Stimulated activated CD4-positive, alpha-beta T cell treated with anti-CD3 and anti-CD28 coated beads, TNF-alpha, amount 100 ng/mL, for 24 hours (primary cell): Measurements from ENCODE around the gene IL17F.

Experiments
- DNase-seq, 3 experiments: peaks; one replicate each; pipeline ENCODE4 v3.0.0-alpha.2; 2020; ENCODE audit warnings: low read depth in 3 of 3

IL17F gene

DNA sequence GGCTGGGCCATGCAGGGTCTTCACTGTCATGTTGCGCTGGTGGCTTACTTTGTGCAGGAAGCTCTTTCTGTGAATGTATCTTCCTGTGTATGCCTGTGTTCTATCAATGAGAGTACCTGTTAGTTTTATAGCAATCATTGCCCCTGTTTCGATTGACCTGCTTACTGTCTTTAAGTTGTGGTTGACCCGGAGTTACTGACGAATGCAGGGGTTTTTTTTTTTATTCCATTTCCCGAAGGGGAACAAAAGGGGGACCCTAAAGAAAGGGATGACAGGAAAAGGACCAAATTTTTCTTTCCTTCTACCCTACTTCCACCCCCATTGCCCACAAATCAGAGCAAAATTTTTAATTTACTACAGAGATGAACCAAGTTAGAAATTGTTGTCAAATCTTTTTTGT is at the start of gene IL17F:
Gene IL17F, minus strand, starts transcription at position 101 of the 400 bp plus-strand sequence. Its CDS starts 71 bp downstream, at position 30.
- no peak for DNase-seq

DNA sequence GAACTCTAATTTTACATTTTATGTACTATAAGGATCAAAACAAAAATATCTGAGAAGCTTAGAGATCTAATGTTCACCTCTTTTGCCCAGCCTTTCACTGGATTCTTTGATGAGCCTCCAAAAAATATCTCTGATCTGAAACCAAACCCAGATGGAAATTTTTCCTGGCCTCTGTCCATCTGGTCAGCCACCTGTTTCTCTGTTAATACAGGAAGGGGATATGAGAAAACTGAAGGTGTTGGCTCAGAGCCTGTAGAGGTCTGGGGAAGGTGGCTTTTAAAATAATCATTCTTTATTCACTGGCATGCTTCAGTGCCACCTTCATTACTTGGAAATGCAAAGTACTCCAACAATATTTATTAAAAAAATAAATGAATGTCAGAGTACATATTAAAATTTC is 48.8 kb upstream of the IL17F start:
- DNase-seq: no peak

DNA sequence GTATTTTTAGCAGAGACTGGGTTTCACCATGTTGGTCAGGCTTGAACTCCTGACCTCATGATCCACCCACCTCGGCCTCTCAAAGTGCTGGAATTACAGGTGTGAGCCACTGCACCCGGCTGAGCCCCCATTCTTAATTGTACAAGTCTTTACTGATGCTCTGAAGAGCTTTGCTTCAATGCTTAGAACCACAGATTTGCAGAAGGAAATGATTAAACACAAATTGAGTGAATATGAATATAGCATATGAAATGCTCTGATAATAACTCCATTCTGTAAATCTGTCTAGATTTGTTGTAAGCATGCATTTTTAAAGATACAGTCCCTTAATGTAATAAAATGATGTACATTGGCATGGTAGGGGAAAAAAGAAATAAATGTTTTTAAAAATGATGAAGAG is 44.5 kb upstream of the IL17F start:
- no peak for DNase-seq

DNA sequence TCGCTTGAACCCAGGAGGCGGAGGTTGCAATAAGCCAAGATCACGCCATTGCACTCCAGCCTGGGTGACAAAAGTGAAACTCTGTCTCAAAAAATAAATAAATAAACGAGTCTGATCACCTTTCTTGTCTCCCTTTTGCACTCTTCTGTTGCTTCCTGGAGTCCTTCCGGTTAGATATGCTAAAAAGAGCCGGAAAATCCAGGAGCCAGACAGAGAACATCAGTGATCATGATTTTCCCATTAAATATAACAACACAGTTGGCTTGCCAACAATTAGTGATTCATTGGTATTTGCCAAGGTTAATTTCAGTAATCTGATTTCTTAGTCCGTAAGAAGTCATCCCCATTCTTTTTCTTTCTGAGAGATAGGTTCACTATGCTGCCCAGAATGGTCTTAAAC is 43.9 kb upstream of the IL17F start:
- DNase-seq: no peak

DNA sequence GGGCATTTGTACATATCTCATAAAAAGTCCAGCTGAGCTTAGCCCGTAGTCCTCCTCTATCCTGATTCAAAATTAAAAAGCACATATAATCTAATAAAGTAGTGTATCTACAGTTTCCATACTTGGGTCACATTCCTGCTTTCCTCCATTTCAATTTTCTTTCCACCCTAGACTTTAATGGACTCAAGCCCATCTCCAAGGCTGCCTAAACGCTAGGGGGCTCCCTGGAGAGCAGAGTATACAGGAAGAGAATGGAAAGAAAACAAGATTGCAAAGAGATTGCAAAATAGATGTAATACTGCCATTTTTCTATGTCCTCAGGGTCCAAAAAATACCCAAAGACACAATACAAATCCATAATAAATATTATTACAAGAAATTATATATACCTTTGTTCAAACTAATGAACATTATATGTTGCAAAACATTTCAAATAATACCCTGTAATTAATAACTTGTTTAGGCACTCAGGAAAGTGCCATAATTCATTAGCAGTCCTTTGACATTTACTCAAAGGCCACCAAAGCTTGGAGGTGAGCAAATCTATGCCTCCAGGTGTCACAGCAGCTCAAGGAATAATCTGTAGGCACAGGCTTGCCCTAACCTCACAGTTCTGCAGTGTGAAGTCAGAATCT is 42.6 kb upstream of the IL17F start:
- peak; percentile 30 to 59 (median 53) for DNase-seq

DNA sequence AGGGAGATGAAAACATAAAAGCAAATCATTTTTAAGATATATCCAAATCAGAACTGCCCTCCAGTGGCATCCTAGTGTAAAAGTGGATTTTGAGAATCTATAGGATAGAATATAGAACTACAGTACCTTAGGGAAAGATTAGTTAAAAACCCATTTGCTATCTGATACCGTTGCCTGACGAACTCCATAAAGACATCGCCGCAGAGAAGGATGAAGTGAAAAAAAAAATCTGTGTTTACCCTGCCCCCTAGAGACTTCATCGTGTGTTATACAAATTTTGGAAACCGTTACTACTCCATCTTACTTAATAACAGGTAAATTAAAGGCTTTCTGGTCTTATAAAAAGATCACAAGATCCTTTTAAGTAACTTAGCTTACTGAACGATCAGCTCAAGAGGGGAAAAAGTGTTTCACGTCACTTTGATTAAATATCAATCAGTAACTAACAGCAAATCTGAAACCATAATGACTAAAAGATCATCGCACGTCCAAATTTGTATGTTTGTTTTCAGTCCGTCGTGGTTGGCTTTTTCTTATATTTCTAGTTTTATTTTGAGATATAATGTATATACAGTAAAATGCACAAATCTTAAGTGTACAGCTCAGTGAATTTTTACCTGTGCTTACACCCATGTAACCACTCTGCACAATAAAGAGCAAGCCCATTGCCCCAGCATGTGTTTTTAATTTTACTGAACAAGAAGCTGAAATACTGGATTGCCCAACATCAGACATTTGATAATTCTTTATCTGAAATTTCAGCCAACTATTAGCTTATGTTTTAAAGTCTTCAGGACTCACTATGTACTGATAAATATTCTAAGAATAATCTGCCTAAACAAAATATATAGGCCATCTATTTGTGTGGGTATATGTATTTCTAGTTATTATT is 41.1 kb upstream of the IL17F start:
- DNase-seq: no peak

DNA sequence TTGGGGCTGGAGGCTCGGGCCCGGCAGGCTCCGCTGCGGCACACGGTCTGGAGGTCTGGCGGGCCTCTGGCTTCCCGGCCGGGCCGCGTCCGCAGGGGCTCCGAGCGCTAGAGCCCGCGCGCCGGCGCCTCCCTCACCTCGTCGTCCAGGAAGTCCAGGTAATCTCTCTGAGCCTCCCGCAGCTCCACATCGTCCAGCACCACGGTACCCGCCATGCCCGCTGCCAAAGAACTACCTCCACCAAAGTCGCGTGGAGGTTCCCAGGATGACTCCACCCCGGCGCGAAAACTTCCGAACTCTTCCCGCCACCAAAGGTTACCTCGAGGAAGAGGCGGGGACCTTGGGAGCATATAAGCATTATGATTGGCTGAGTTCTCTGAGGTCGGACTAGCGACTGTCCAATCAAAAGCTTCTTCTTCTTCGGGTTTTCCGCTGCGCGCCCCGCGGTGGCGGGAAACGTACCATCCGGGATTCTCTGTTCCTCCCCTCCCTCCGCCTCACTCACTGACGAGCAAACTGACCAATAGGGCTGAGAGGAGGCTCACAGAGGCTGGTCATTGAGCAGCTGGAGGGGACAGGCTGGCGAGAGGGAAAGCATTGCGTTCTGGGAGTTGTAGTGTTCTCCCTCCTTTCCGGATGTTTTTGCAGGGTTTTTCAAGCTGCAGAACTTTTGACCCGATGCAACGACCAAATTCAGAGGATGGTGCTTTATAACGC is 40.3 kb upstream of the IL17F start, which contains the start of gene MCM3:
Gene MCM3, minus strand, starts transcription at position 283 of the 717 bp plus-strand sequence. Its CDS starts 68 bp downstream, at position 215.
- peak; percentile 89 to 94 (median 93) for DNase-seq

DNA sequence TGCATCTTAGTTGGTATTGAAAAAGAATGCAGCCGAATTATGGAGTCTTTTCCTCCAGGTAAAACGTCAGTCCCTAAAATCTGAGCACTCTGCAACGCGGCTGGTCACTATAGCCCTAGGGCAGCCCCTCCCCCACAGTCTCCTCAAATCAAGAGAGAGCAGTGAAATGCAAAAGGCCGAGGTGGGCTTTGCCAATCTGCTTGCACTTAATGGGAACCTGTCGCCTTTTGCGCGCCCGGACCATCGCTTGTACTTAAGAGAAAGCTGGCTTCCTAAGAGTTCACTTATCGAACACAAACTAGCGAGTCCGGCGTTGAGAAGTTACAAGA is 39.8 kb upstream of the IL17F start:
- DNase-seq: peak in 2 of 3 experiments; percentile 32 to 62

DNA sequence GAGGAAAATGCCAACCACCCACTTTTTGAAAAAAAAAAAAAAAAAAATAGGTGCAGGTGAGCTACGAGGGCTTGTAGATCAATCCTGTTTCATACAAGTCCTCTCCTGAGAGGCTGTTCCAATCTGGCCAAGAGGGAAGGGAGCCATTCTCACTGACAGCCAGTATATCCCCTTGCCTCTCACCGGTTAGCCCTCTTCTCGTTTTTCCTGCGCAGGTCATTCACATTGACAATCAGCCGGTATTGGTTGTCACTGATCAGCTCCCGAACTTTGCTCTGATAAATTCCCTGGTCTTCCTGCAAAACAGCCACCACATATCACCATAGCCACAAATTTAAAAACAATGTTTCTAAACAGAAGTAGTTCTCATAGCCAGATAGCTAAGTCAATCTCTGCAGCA is 38.8 kb upstream of the IL17F start:
- DNase-seq: no peak

DNA sequence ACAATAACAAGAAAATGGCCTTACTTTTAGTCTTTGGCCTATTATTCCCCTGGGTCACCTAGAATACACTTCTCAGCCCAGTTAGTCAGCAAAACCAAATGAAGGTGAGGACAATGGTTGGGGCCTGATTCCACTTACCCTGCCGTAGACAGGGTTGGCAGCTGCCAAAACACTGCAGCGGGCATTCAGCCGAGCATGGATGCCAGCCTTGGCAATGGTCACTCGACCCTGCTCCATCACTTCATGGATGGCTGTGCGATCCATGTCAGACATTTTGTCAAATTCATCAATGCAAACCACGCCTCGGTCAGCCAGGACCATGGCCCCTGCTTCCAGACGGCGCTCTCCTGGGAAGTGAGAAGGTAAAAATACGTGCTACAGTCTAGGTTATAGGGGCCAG is 31.8 kb upstream of the IL17F start:
- no peak for DNase-seq

DNA sequence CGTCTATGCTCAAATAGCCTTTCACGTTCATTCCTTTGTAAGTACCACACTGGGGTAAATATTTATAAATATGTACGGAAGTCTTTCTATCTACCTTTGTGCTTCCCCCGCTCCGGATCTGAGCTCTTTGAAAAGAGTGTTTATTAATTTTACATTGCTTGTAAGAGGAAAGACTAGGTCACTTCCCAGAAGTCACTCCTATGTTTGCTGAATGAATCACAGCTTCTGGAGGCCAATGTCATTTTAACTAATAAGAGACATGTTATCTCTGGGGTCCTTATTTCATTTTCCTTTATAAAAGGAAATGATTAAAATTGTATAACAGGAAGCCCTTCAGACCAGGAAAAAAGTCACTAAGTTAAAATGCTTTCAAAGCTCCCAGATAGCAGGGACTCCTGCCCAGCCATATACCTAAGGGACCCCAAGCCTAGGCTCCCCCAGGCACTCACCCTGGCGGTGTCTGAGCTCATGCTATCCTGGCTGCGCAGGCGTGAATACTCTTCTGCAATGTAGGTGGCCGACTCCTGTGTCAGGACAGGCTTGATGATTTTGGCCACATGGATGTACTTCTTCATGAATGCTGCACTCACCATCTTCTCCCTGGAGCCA is 27.7 kb upstream of the IL17F start:
- DNase-seq: no peak

DNA sequence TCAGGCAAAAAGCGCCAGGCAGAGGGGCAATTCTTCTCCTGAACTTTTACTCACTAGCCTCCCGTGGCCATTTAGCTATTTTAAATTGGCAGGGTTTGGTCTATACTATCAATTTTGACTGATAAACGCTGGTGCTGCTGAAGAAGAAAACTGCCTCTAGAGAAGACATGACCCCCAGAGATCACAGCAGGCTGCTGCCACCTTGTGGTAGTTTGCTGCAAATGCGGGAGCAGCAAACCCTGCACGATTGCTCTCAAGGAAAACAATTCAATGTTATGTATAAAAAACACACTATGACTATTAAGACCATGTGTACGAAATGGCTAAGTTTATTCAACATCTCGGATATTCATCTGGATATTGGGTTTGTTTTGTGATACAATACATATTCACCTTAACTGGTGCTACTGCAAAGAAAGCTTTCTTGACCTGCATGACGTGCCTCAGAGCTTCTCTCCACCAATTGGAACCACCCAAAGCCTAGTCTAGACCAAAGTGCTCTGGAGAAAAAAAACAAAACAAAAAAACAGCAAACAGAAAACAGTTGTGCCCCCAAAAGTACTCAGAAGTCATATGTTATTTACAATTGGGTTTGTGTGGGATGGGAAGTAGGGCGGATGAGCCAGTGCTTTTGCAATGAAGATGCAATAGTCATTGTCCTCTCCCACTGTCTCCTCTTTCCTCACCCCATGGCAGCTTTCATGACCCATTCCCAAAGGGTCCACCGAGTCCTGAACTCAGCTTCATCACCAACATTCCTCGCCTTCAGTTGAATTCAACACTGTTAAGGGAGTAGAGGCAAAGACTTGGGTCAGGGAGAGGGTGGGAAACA is 19.6 kb upstream of the IL17F start:
- peak; percentile 48 to 68 (median 62) for DNase-seq

DNA sequence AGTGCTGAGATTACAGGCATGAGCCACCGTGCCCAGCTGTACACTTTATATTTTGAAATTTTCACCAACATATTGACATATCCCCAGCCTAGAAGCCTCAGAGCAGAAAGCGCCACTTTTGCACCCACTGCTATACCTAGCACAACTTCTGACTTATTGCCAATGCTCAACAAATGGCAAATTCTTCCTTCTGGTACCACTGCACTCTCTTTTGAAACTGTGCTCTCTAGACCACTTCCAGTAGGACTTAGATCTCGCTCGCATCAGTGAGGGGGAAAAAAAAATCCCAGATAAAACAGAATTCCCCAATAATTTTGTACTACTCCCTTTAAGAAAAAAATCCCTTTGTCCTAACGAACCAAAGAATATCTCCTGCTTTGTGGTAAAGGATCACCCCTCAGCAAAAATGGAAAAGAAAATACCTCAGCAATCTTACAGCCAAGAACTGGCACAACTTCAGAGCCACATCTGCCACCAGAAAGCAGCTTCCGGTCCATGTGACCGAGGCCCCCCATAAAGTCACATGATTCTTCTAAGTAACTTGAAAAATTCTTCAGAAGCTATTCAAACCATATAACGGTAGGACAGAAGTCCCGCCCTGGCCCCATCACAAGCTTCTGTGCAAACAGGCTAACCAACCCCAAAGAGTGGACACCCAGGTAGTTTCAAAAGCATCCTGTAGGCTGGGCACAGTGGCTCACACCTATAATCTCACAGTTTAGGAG is 18.5 kb upstream of the IL17F start:
- DNase-seq: no peak

DNA sequence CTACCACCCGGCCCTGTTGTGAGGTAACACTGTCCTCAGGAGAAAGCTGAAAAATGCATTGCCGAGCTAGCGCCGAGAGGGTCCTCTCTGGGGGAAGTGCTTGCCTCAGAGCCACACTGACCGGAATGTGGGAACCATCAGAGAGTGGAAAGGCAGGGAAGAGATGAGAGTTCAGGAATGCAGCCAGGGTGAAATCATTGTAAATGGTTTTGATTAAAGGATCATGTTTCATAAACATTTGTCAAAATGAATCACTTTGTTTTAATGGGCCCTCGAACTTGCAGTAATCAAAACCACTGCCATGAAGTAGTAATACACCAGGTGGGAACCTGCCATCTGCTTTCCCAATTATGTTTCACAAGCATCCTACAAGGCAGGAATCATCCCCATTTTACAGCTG is 16.9 kb upstream of the IL17F start:
- DNase-seq: no peak

DNA sequence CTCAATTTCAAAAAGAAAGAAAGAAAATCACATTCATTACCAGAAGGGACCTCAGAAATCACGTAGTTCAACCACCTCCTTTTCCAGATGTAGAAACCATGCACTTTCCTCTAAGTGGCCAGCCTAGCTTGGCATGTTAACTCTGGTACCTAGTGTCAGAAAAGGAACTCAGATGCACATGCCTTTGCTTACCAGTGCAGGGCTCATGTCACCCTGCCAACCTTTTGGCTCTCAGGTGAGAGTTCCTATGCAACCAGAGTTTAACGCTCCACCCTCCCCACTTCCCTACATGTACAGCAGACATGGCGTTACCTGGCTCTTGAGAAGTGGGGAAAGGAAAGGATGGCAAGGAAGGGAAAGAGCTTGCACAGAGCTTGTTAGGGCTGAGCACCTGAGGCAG is 16.3 kb upstream of the IL17F start:
- DNase-seq: no peak

DNA sequence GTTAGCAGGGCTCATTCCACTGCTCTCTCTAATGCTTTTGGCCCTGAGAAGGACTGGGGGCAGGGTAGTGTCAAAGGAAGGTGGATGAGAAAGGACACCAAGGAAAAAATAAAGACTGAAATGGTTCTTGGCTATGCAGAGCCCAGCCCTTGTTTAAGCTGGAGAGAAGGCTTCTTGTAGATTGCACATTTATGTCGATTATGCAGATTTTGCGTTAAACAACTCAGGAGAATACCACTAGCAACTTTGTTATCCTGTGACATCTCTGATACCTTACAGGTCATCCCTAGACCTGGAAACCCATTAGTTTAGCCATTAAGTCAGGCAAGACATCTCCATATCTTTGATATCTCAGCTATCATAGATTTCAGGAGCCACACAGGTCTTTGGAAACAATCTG is 11.1 kb upstream of the IL17F start:
- DNase-seq: no peak

DNA sequence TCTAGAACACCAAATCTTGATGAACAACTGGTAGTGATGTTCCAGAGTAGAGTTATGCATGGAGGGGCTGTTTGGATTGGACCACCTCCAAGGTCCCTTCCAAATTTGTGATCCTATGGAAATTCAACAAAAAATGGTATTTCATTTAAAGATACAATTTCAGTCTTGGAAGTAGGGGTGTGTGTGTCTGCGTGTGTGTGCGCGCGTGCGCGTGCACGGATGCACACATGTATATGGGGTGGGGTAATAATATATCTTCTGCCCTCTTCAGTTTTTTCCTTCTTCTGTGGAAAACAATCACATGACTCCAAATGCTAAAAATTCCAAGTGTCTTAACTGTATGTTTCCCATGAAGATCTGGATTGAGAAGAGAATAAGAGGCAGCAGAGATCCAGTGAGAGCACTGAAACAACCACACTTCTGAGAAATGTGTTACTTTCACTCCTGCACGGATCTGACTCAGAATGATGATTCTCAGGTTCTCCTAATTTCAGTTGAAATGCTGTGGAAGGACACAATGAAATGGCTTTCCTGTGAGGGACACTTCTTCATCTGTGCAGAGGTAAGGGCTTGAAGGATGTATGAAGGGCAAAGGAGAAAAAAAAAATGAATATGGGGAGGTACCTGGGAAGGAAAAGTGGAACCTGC is 10.6 kb upstream of the IL17F start:
- no peak for DNase-seq

DNA sequence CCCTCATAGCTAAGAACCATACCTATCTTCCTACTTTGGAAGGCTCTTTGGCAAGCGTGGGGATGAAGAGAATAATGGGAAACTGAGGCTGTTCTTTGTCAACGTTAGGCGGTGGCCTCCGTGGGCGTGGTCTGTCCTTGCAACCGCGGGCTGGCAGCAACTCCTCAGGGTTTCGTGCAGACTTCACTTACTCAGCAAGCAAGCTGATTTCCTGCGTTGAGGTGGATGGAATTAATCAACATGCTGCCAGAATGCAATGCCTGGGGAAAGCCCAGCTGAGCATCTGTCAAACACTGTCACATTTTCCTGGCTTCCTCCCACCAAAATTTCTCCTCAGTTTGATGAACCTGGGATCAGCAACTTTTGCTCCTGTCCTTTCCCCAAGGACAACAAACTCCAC is 9.2 kb upstream of the IL17F start:
- peak; percentile 15 to 56 (median 23) for DNase-seq

DNA sequence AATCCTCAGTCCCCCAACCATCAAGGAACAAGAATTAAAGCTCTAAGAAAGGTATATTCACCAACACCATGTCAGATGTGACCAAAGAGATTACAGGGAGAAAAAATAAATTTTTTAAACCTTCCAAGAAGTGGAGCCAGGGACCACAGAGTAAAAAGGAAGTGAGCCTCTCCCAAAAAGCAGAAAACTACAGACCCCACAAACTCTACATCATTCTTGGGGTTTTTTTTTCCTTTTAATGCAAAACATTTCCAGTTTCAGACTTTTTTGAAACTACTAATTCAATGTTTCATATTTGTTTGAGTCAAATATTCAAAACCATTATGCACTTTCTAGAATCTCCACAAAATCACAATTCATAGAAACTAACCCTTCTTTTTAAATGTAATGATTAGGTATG is 6.8 kb upstream of the IL17F start:
- DNase-seq: no peak

DNA sequence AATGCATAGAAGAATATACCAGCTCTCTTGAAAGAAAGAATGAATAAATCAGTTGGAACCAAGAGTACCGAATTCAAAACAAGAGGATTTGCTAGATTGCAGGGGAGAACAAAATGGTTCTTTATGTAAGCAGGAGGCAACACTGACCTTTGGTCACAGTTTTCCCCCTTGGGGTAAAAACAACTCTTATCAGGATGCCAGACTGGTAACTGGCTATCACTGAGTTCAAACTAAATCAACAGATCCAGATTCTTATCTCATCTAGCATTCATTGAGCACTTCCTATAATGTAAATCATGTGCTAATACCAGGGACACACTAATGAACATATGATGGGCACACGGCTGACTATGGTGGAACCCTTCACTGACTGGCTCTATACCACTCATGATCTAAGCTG is 4.8 kb upstream of the IL17F start:
- no peak for DNase-seq
